HG03520 (cell line): ENCODE data around the gene GSS.
A peak's percentile ranks its signal among the peaks of the same experiment; 100 is the strongest.

Source experiments
- ATAC-seq: cut with Tn5 transposase; IDR thresholded peaks from one replicate; pipeline ENCODE4 v1.9.1; 2021; ENCODE audit warnings: mild to moderate bottlenecking, moderate library complexity; ENCODE audit not compliant: unreplicated experiment

GSS gene

GRCh38 chr20:34955231-34956040 lies at the start of gene GSS, which contains the start of gene MYH7B:
Gene GSS, minus strand, starts transcription at chr20:34955806. Its CDS starts 3,954 bp downstream, at chr20:34951852.
Gene MYH7B, plus strand, starts transcription at chr20:34955868. Its CDS starts 22,138 bp downstream, at chr20:34978006.
- ATAC-seq, result peak; percentile 71

- no peak for ATAC-seq
Measured at GRCh38 chr20:35004749-35005462, 49.3 kb upstream of the GSS start.

- ATAC-seq, result no peak
Measured at GRCh38 chr20:35004051-35004725, 48.6 kb upstream of the GSS start.

GRCh38 chr20:35003211-35004031 lies 47.8 kb upstream of the GSS start:
- ATAC-seq, result no peak

GRCh38 chr20:35002426-35003210 lies 47.0 kb upstream of the GSS start:
- no peak for ATAC-seq

GRCh38 chr20:35001596-35002362 lies 46.2 kb upstream of the GSS start:
- no peak for ATAC-seq

GRCh38 chr20:35000922-35001595 lies 45.5 kb upstream of the GSS start:
- no peak for ATAC-seq

GRCh38 chr20:35000311-35000921 lies 44.8 kb upstream of the GSS start:
- no peak for ATAC-seq

GRCh38 chr20:34999782-35000181 lies 44.2 kb upstream of the GSS start:
- ATAC-seq, result no peak

GRCh38 chr20:34999021-34999451 lies 43.4 kb upstream of the GSS start:
- no peak for ATAC-seq

GRCh38 chr20:34998331-34998950 lies 42.8 kb upstream of the GSS start:
- no peak for ATAC-seq

- ATAC-seq, result no peak
Measured at GRCh38 chr20:34997774-34998173, 42.2 kb upstream of the GSS start.

GRCh38 chr20:34997131-34997561 lies 41.5 kb upstream of the GSS start:
- ATAC-seq, result no peak

- no peak for ATAC-seq
Measured at GRCh38 chr20:34996243-34997028, 40.8 kb upstream of the GSS start.

GRCh38 chr20:34995696-34996095 lies 40.1 kb upstream of the GSS start:
- ATAC-seq, result no peak

- no peak for ATAC-seq
Measured at GRCh38 chr20:34995192-34995591, 39.6 kb upstream of the GSS start.
